K562 (cell line): ENCODE measurements around the gene TMEM72. TPM values are rescaled to one million over a fixed set of nuclear protein-coding genes. Genes with fewer than 3 reads are reported as not detected.

Source experiments
- ATAC-seq: fragments of 200-7000 bp; cut with Tn5 transposase; 3 replicates; pipeline ENCODE4 v1.9.1; 2020; ENCODE audit warnings: moderate library complexity
- BruUV-seq: library from RNA; stranded (reverse); fragments of 400-500 nt; replicated peaks from 2 replicates; lab custom pipeline; 2021; lab: Mats Ljungman, UMichigan
- CTCF ChIA-PET: fragments of 300-600 bp; formaldehyde crosslinking; extraction: SDS; loops from one replicate; lab custom pipeline; 2021; ENCODE audit warnings: low intra/inter-chr PET ratio; lab: Yijun Ruan, JAX
- POLR2A ChIA-PET: fragments of 300-600, 350-650 bp; sonication (Branson Sonifier 250); formaldehyde crosslinking; extraction: SDS; loops from one replicate; lab custom pipeline; 2021; ENCODE audit warnings: antibody characterized with exemption, inconsistent platforms; lab: Yijun Ruan, JAX
- DNase-seq, 4 experiments: peaks; one replicate each; pipeline versions ENCODE4 v3.0.0 to v3.0.0-alpha.2; 2011 to 2018; ENCODE audit warnings: low spot score in 3 of 4, mixed read lengths in 3 of 4; ENCODE audit errors: extremely low read depth in 1 of 4
- FAIRE-seq: peaks from 2 replicates; lab custom pipeline; 2011; peaks lifted over from hg19 to GRCh38; lab: Jason Lieb, UNC
- H2AFZ ChIP-seq: 2 replicates; pipeline ENCODE4 v1.6.0; 2011; ENCODE audit warnings: low read depth, low read length, control low read depth, inconsistent platforms
- H3K27ac ChIP-seq: fragments of 200-600 bp; 3 replicates; pipeline ENCODE4 v1.8.0; 2011; ENCODE audit warnings: low read depth, mild to moderate bottlenecking, control low read depth, inconsistent platforms, low read length, moderate library complexity, mixed read lengths; ENCODE audit errors: extremely low read depth
- H3K27me3 ChIP-seq, 2 experiments: fragments of 300-600 bp in 1 of 2; 2 replicates in 1 of 2; 3 replicates in 1 of 2; pipeline versions ENCODE4 v1.6.0 to v1.8.0; 2011; ENCODE audit warnings: inconsistent platforms in 2 of 2, low read length in 2 of 2, mild to moderate bottlenecking in 1 of 2, mixed read lengths in 1 of 2, moderate library complexity in 1 of 2; ENCODE audit not compliant: control insufficient read depth in 2 of 2, insufficient read depth in 2 of 2
- H3K36me3 ChIP-seq: fragments of 300-600 bp; 3 replicates; pipeline ENCODE4 v1.8.0; 2011; ENCODE audit warnings: mild to moderate bottlenecking, low read length, inconsistent platforms; ENCODE audit not compliant: control insufficient read depth, insufficient read depth
- H3K4me1 ChIP-seq, 2 experiments: fragments of 200-600 bp in 1 of 2; replicated peaks in 1 of 2; 2 replicates in 1 of 2; 3 replicates in 1 of 2; pipeline versions ENCODE4 v1.5.1 to v1.8.0; 2011; ENCODE audit warnings: inconsistent platforms in 2 of 2, low read length in 2 of 2, mild to moderate bottlenecking in 1 of 2, mixed read lengths in 1 of 2, moderate library complexity in 1 of 2; ENCODE audit not compliant: control insufficient read depth in 2 of 2, insufficient read depth in 2 of 2
- H3K4me2 ChIP-seq: 2 replicates; pipeline ENCODE4 v1.6.1; 2011; ENCODE audit warnings: low read length, control low read depth, inconsistent platforms, mixed read lengths; ENCODE audit not compliant: insufficient read depth
- H3K4me3 ChIP-seq: fragments of 200-600 bp; sonication (generic), shearing (Covaris generic); 2 replicates; pipeline ENCODE4 v1.5.1; 2016; ENCODE audit warnings: control low read depth, inconsistent platforms
- H3K79me2 ChIP-seq: fragments of 200-600 bp; 3 replicates; pipeline ENCODE4 v1.8.0; 2011; ENCODE audit warnings: low read length, inconsistent platforms; ENCODE audit not compliant: control insufficient read depth, insufficient read depth
- H3K9ac ChIP-seq, 2 experiments: 2 replicates each; pipeline versions ENCODE4 v1.6.0 to v1.6.1; 2011; ENCODE audit warnings: low read depth in 2 of 2, low read length in 2 of 2, control low read depth in 1 of 2, inconsistent platforms in 1 of 2, mild to moderate bottlenecking in 1 of 2, mixed read lengths in 1 of 2; ENCODE audit not compliant: insufficient read depth in 1 of 2
- H3K9me1 ChIP-seq: one replicate; pipeline ENCODE4 v1.6.0; 2011; ENCODE audit warnings: inconsistent platforms, mild to moderate bottlenecking, low read length, moderate library complexity; ENCODE audit not compliant: control insufficient read depth, insufficient read depth
- H3K9me3 ChIP-seq: replicated peaks from 2 replicates; pipeline ENCODE4 v1.5.1; 2011; ENCODE audit warnings: low read depth, low read length, inconsistent platforms; ENCODE audit not compliant: control insufficient read depth, insufficient read depth
- H4K20me1 ChIP-seq: replicated peaks from 2 replicates; pipeline ENCODE4 v1.6.1; 2011; ENCODE audit warnings: low read length, inconsistent platforms, mixed read lengths; ENCODE audit not compliant: control insufficient read depth, insufficient read depth
- CHD1 ChIP-seq: fragments of 200-600 bp; sonication (generic); IDR thresholded peaks from one replicate; pipeline ENCODE4 v1.6.1; 2012; ENCODE audit warnings: mild to moderate bottlenecking, moderate library complexity, low read length, inconsistent platforms
- CREBBP ChIP-seq: IDR thresholded peaks from one replicate; pipeline ENCODE4 v1.6.1; 2012; ENCODE audit warnings: low read depth, mild to moderate bottlenecking, control low read depth, inconsistent platforms, low read length
- GMEB1 ChIP-seq: fragments of 250-450 bp; sonication (Bioruptor Pico); IDR thresholded peaks from 2 replicates; pipeline ENCODE4 v1.4.0; 2020; ENCODE audit warnings: mild to moderate bottlenecking
- HMGXB4 ChIP-seq: sonication (generic); formaldehyde crosslinking; IDR thresholded peaks from 2 replicates; pipeline ENCODE4 v1.8.1; 2023; ENCODE audit warnings: mild to moderate bottlenecking, missing genetic modification reagents
- HNRNPLL ChIP-seq: fragments of 200-400 bp; formaldehyde crosslinking; IDR thresholded peaks from 2 replicates; pipeline ENCODE4 v1.6.1; 2017; ENCODE audit warnings: low read length, low read depth, mild to moderate bottlenecking; ENCODE audit not compliant: poor library complexity, severe bottlenecking
- MCM7 ChIP-seq, 2 experiments: fragments of 450-650 bp; IDR thresholded peaks; 2 replicates each; pipeline ENCODE4 v1.6.1; 2016 to 2018
- MTA1 ChIP-seq: fragments of 450-650 bp; IDR thresholded peaks from 2 replicates; pipeline ENCODE4 v1.6.1; 2017; ENCODE audit warnings: borderline replicate concordance
- MTA2 ChIP-seq: fragments of 450-650 bp; IDR thresholded peaks from 2 replicates; pipeline ENCODE4 v1.6.1; 2016; ENCODE audit warnings: low read depth
- NCOA4 ChIP-seq: fragments of 450-650 bp; IDR thresholded peaks from 2 replicates; pipeline ENCODE4 v1.6.1; 2018; ENCODE audit warnings: mild to moderate bottlenecking; ENCODE audit not compliant: partially characterized antibody
- NCOA6 ChIP-seq: fragments of 450-650 bp; IDR thresholded peaks from 2 replicates; pipeline ENCODE4 v1.6.1; 2017; ENCODE audit warnings: mild to moderate bottlenecking
- RFX7 ChIP-seq: fragments of 250-450 bp; sonication (Bioruptor Pico); IDR thresholded peaks from 2 replicates; pipeline ENCODE4 v1.5.1; 2021; ENCODE audit warnings: mild to moderate bottlenecking
- SREBF1 ChIP-seq: fragments of 150-350 bp; IDR thresholded peaks from 2 replicates; pipeline ENCODE4 v1.6.1; 2014; ENCODE audit warnings: antibody characterized with exemption, low read depth, low read length, borderline replicate concordance
- STAT5A ChIP-seq: IDR thresholded peaks from 2 replicates; pipeline ENCODE4 v1.6.1; 2012; ENCODE audit warnings: low read length, inconsistent platforms, borderline replicate concordance
- XRCC3 ChIP-seq: fragments of 450-650 bp; IDR thresholded peaks from 2 replicates; pipeline ENCODE4 v1.6.1; 2017; ENCODE audit warnings: mild to moderate bottlenecking, moderate library complexity
- ZNF184 ChIP-seq: sonication (generic); formaldehyde crosslinking; IDR thresholded peaks from 2 replicates; pipeline ENCODE4 v1.5.0; 2020; ENCODE audit warnings: missing genetic modification reagents
- ZNF197 ChIP-seq: fragments of 200-800 bp; sonication (Bioruptor generic); IDR thresholded peaks from 2 replicates; pipeline ENCODE4 v1.6.1; 2016; ENCODE audit warnings: low read depth, missing genetic modification characterization, missing compliant biosample characterization
- WGBS: fragments of 100-300 bp; shearing (Covaris generic); methylation state at CpG from one replicate; pipeline ENCODE4 v1.1.6; 2016; ENCODE audit warnings: low coverage, mixed read lengths; ENCODE audit not compliant: insufficient coverage; ENCODE audit errors: missing lambda C conversion rate; 5-methylcytosine and 5-hydroxymethylcytosine counted together
- in situ Hi-C: fragments of 300-500 bp; cut with MboI; formaldehyde crosslinking; loops from 4 replicates; pipeline ENCODE4 v1.15.0; 2018; ENCODE audit warnings: inconsistent platforms, mixed read lengths
- intact Hi-C: fragments of 100-400 bp; cut with micrococcal nuclease; formaldehyde crosslinking; loops from 2 replicates; pipeline ENCODE4 v1.14.2; 2022
- polyA plus RNA-seq, 8 experiments: library from polyadenylated mRNA; depleted of rRNA in 4 of 8; stranded (reverse) in 5 of 8; unstranded in 3 of 8; fragments of >200 nt; fragmentation: Nextera tagmentation in 2 of 8; fragmentation: Illumina TruSeq in 1 of 8; extraction: Ambion mirVana in 2 of 8; extraction: Trizol in 1 of 8; gene quantifications; 2 replicates each; pipeline versions ENCODE4 v1.2.1 to v1.2.3, GENCODE V29; 2011 to 2014; ENCODE audit warnings: inconsistent platforms in 1 of 8, missing spikeins in 1 of 8
- total RNA-seq, 7 experiments: library from RNA; depleted of rRNA in 6 of 7; stranded (reverse); fragments of >200 nt in 6 of 7; fragmentation: Illumina TruSeq in 2 of 7; extraction: Trizol in 2 of 7; gene quantifications; 2 replicates each; pipeline versions ENCODE4 v1.2.1 to v1.2.3, GENCODE V29; 2011 to 2021; ENCODE audit warnings: low replicate concordance in 1 of 7

TMEM72 gene
- total and polyA plus RNA-seq, 9 of the 15 experiments (the other 6 are each of a cell fraction or from before 2014, with no cell fraction given) = not detected

GRCh38 chr10:44886966-44887365 lies 24.2 kb upstream of the TMEM72 start:
- H2AFZ ChIP-seq = no peak overlapping the region
- H4K20me1 ChIP-seq = 0 out of 2 replicates have a peak, but pooled peaks cover 3% of the 10 kb centered on the region
- no peak overlapping the region for H3K27ac ChIP-seq
- H3K36me3 ChIP-seq = no peaks in the 10 kb centered on the region
- no peak overlapping the region for H3K4me3 ChIP-seq
- CTCF ChIA-PET = no interaction called here
- H3K79me2 ChIP-seq = no peaks in the 10 kb centered on the region
- H3K27me3 ChIP-seq = peaks cover 3 to 42% of the 10 kb centered on the region in 2 experiments; a peak in 2 of 5 replicates
- FAIRE-seq (no peak), DNase-seq (no peak), ATAC-seq (no peak)
- POLR2A ChIA-PET = no interaction called here
- WGBS = 1% methylated on average over 5 of the region's 5 CpGs
- H3K9ac ChIP-seq = no peak overlapping the region
- no TSS peak for BruUV-seq
- in situ Hi-C loops (no loop called here), intact Hi-C loops (no loop called here)
- no peak overlapping the region for H3K4me2 ChIP-seq
- no peaks in the 10 kb centered on the region for H3K9me3 ChIP-seq
- H3K9me1 ChIP-seq = no peaks in the 10 kb centered on the region
- TF ChIP-seq ZNF184 (CRISPR knock-in tag) = no peak
- TF ChIP-seq SREBF1 = no peak
- TF ChIP-seq CREBBP = no peak
- no peak for TF ChIP-seq MTA2
- no peak for TF ChIP-seq MCM7 (IDR thresholded peaks at IDR 0.05)
- TF ChIP-seq RFX7 (CRISPR knock-in tag) = no peak
- TF ChIP-seq STAT5A = no peak
- TF ChIP-seq HNRNPLL = no peak
- no peak for TF ChIP-seq NCOA4
- no peak for TF ChIP-seq GMEB1 (CRISPR knock-in tag)
- no peak for TF ChIP-seq MTA1
- TF ChIP-seq ZNF197 (CRISPR knock-in tag) = no peak
- TF ChIP-seq HMGXB4 (CRISPR knock-in tag) = no peak
- TF ChIP-seq NCOA6 = no peak
- TF ChIP-seq XRCC3 = no peak
- no peak for TF ChIP-seq CHD1
- no peaks in the 10 kb centered on the region; a peak in 1 of 5 replicates for H3K4me1 ChIP-seq
